ENCODE measurements around the gene PLEKHA4. TPM values are rescaled to one million over a fixed set of nuclear protein-coding genes. Genes with fewer than 3 reads are reported as not detected.
A peak's percentile ranks its signal among the peaks of the same experiment; 100 is the strongest.

Gene PLEKHA4
- total and polyA plus RNA-seq, 9 of the 15 experiments (the other 6 are each of a cell fraction or from before 2014, with no cell fraction given) = 0.07 to 30.8 (median 11.4) TPM

DNA sequence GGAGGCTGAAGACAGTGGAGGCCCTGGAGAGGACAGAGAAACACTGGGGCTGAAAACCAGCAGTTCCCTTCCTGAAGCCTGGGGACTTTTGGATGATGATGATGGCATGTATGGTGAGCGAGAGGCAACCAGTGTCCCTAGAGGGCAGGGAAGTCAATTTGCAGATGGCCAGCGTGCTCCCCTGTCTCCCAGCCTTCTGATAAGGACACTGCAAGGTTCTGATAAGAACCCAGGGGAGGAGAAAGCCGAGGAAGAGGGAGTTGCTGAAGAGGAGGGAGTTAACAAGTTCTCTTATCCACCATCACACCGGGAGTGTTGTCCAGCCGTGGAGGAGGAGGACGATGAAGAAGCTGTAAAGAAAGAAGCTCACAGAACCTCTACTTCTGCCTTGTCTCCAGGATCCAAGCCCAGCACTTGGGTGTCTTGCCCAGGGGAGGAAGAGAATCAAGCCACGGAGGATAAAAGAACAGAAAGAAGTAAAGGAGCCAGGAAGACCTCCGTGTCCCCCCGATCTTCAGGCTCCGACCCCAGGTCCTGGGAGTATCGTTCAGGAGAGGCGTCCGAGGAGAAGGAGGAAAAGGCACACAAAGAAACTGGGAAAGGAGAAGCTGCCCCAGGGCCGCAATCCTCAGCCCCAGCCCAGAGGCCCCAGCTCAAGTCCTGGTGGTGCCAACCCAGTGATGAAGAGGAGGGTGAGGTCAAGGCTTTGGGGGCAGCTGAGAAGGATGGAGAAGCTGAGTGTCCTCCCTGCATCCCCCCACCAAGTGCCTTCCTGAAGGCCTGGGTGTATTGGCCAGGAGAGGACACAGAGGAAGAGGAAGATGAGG is 5.3 kb upstream of the PLEKHA4 start (continued):
- TF ChIP-seq FOXP4 (CRISPR knock-in tag; IDR thresholded peaks at IDR 0.05; ENCODE audit: borderline replicate concordance) = 0 out of 2 replicates have a peak, but pooled peaks have one; percentile 75
- no peak for TF ChIP-seq ATF1 (CRISPR knock-in tag; IDR thresholded peaks at IDR 0.05)
- peak; percentile 76 for TF ChIP-seq ATF1 (tag; IDR thresholded peaks at IDR 0.05)
- TF ChIP-seq, protein P1, sequence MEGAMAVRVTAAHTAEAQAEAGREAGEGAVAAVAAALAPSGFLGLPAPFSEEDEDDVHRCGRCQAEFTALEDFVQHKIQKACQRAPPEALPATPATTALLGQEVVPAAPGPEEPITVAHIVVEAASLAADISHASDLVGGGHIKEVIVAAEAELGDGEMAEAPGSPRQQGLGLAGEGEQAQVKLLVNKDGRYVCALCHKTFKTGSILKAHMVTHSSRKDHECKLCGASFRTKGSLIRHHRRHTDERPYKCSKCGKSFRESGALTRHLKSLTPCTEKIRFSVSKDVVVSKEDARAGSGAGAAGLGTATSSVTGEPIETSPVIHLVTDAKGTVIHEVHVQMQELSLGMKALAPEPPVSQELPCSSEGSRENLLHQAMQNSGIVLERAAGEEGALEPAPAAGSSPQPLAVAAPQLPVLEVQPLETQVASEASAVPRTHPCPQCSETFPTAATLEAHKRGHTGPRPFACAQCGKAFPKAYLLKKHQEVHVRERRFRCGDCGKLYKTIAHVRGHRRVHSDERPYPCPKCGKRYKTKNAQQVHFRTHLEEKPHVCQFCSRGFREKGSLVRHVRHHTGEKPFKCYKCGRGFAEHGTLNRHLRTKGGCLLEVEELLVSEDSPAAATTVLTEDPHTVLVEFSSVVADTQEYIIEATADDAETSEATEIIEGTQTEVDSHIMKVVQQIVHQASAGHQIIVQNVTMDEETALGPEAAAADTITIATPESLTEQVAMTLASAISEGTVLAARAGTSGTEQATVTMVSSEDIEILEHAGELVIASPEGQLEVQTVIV (CRISPR knock-in tag; IDR thresholded peaks at IDR 0.05; ENCODE audit: borderline replicate concordance) = no peak
- no peak; the same call in 1 of the 2 replicates for TF ChIP-seq MIER1 (IDR thresholded peaks at IDR 0.05; ENCODE audit: low read depth)
- no peak for TF ChIP-seq HIVEP1 (CRISPR knock-in tag; IDR thresholded peaks at IDR 0.05)
- no peak for TF ChIP-seq ZNF398 (CRISPR knock-in tag; IDR thresholded peaks at IDR 0.05)
- TF ChIP-seq, protein P2, sequence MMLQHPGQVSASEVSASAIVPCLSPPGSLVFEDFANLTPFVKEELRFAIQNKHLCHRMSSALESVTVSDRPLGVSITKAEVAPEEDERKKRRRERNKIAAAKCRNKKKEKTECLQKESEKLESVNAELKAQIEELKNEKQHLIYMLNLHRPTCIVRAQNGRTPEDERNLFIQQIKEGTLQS (IDR thresholded peaks at IDR 0.05) = no peak
- TF ChIP-seq, protein P2 (CRISPR knock-in tag; conservative IDR thresholded peaks at IDR 0.05) = 0 out of 2 replicates have a peak, but pooled peaks have one; percentile 59
- TF ChIP-seq BMI1 (IDR thresholded peaks at IDR 0.05; ENCODE audit: low read length) = no peak
- peak; percentile 95 for TF ChIP-seq MYNN (IDR thresholded peaks at IDR 0.05)
- TF ChIP-seq MYNN (CRISPR knock-in tag; IDR thresholded peaks at IDR 0.05) = no peak
- TF ChIP-seq SMAD2 (IDR thresholded peaks at IDR 0.05; ENCODE audit: low read depth, low read length) = no peak
- peak; percentile 72; the same call in 1 of the 2 replicates for TF ChIP-seq PTBP1 (IDR thresholded peaks at IDR 0.05; ENCODE audit: low read depth, low read length)
- TF ChIP-seq CC2D1A (IDR thresholded peaks at IDR 0.05) = peak; percentile 99
- TF ChIP-seq JUN (IDR thresholded peaks at IDR 0.05; ENCODE audit: borderline replicate concordance, low read depth, low read length) = peak; percentile 59; the same call in 1 of the 2 replicates
- TF ChIP-seq JUN (CRISPR knock-in tag; IDR thresholded peaks at IDR 0.05; ENCODE audit: borderline replicate concordance) = no peak; the same call in 1 of the 2 replicates
- TF ChIP-seq PHTF2 (CRISPR knock-in tag; IDR thresholded peaks at IDR 0.05) = no peak
- peak; percentile 15 for TF ChIP-seq SAP30 (IDR thresholded peaks at IDR 0.05; ENCODE audit: borderline replicate concordance, insufficient read depth, low read depth, low read length, poor library complexity, severe bottlenecking)
- no peak; the same call in 1 of the 2 replicates for TF ChIP-seq HNRNPUL1 (IDR thresholded peaks at IDR 0.05; ENCODE audit: low read length)
- TF ChIP-seq ZNF431 (CRISPR knock-in tag; IDR thresholded peaks at IDR 0.05) = peak; percentile 80; the same call in 1 of the 2 replicates
- no peak for TF ChIP-seq ASH1L (IDR thresholded peaks at IDR 0.05; ENCODE audit: borderline replicate concordance, low read depth, partially characterized antibody)
